Stimulated activated CD8-positive, alpha-beta memory T cell treated with anti-CD3 and anti-CD28 coated beads, Interleukin-7, amount 100 ng/mL, for 4 hours (primary cell): ENCODE results near the gene ACAP3.
A peak's percentile ranks its signal among the peaks of the same experiment; 100 is the strongest.
"Not testable (repeated sequence)": the region's sequence is repeated elsewhere in the genome, so short reads cannot be mapped to it uniquely, and the experiment has no call there.

Experiments
- DNase-seq, 2 donors: peaks; one replicate each; pipeline ENCODE4 v3.0.0-alpha.2; 2020; ENCODE audit warnings: low read depth in 2 of 2

ACAP3 gene

GRCh38 chr1:1330366-1331067 is 22.8 kb upstream of the ACAP3 start:
- DNase-seq, result no peak

- no peak for DNase-seq
Measured at GRCh38 chr1:1329304-1330210, 21.8 kb upstream of the ACAP3 start.

GRCh38 chr1:1328254-1328653 is 20.5 kb upstream of the ACAP3 start:
- no peak for DNase-seq

- no peak for DNase-seq
Measured at GRCh38 chr1:1327291-1327690, 19.6 kb upstream of the ACAP3 start.

- DNase-seq, result no peak
Measured at GRCh38 chr1:1326075-1326605, 18.4 kb upstream of the ACAP3 start.

- no peak for DNase-seq
Measured at GRCh38 chr1:1325288-1326074, 17.8 kb upstream of the ACAP3 start.

- DNase-seq, result peak; percentile 93 to 95
Measured at GRCh38 chr1:1324524-1325287, 17.0 kb upstream of the ACAP3 start, which contains the start of the genes CPTP and INTS11. TSS of gene CPTP (plus strand) at chr1:1324802. CDS start at chr1:1326911, 2,109 bp downstream. TSS of gene INTS11 (minus strand) at chr1:1324660. CDS start at chr1:1324608, 52 bp downstream.

- DNase-seq, result no peak
Measured at GRCh38 chr1:1324084-1324523, 16.4 kb upstream of the ACAP3 start.

GRCh38 chr1:1322952-1323351 is 15.2 kb upstream of the ACAP3 start:
- DNase-seq, result no peak

- DNase-seq, result no peak
Measured at GRCh38 chr1:1322418-1322817, 14.7 kb upstream of the ACAP3 start.

GRCh38 chr1:1321477-1321876 is 13.7 kb upstream of the ACAP3 start:
- DNase-seq, result no peak

- no peak for DNase-seq
Measured at GRCh38 chr1:1320666-1321448, 13.1 kb upstream of the ACAP3 start.

GRCh38 chr1:1319646-1319941 is 11.9 kb upstream of the ACAP3 start:
- no peak for DNase-seq

- no peak for DNase-seq
Measured at GRCh38 chr1:1318777-1319645, 11.3 kb upstream of the ACAP3 start.

- no peak for DNase-seq
Measured at GRCh38 chr1:1318131-1318652, 10.5 kb upstream of the ACAP3 start.

- no peak for DNase-seq
Measured at GRCh38 chr1:1317420-1317819, 9.7 kb upstream of the ACAP3 start.

GRCh38 chr1:1316199-1316598 is 8.5 kb upstream of the ACAP3 start:
- DNase-seq, result not testable (repeated sequence)

GRCh38 chr1:1315435-1315954 is 7.8 kb upstream of the ACAP3 start:
- DNase-seq, result no peak
